HEK293 (cell line): ENCODE results near the gene VPS13D.

Experiments
- KLF1 ChIP-seq: fragments of 450-650 bp; formaldehyde crosslinking; IDR thresholded peaks from 2 replicates; pipeline ENCODE4 v1.5.1; 2016; ENCODE audit warnings: missing biosample characterization, missing genetic modification characterization
- KLF8 ChIP-seq: fragments of 450-650 bp; formaldehyde crosslinking; IDR thresholded peaks from 2 replicates; pipeline ENCODE4 v1.5.1; 2016; ENCODE audit warnings: missing biosample characterization, missing genetic modification characterization
- YY2 ChIP-seq: fragments of 450-650 bp; formaldehyde crosslinking; IDR thresholded peaks from 2 replicates; pipeline ENCODE4 v1.5.1; 2016; ENCODE audit warnings: missing biosample characterization, missing genetic modification characterization
- ZBTB20 ChIP-seq: fragments of 450-650 bp; formaldehyde crosslinking; IDR thresholded peaks from 2 replicates; pipeline ENCODE4 v1.5.1; 2016; ENCODE audit warnings: missing biosample characterization, missing genetic modification characterization
- ZBTB7A ChIP-seq: fragments of 450-650 bp; formaldehyde crosslinking; IDR thresholded peaks from 2 replicates; pipeline ENCODE4 v1.5.1; 2016; ENCODE audit warnings: low read depth, missing biosample characterization, missing genetic modification characterization
- ZBTB8A ChIP-seq: fragments of 450-650 bp; formaldehyde crosslinking; IDR thresholded peaks from 2 replicates; pipeline ENCODE4 v1.5.1; 2016; ENCODE audit warnings: missing biosample characterization, missing genetic modification characterization
- ZNF274 ChIP-seq, 2 experiments: fragments of 200-500 bp in 1 of 2; fragments of 450-650 bp in 1 of 2; sonication (Bioruptor generic) in 1 of 2; formaldehyde crosslinking in 1 of 2; IDR thresholded peaks; 2 replicates each; pipeline versions ENCODE4 v1.5.1 to v1.6.1; 2014 to 2016; ENCODE audit warnings: borderline replicate concordance in 1 of 2, inconsistent platforms in 1 of 2, low read length in 1 of 2, missing biosample characterization in 1 of 2, missing genetic modification characterization in 1 of 2
- ZNF561 ChIP-seq: fragments of 450-650 bp; IDR thresholded peaks from 2 replicates; pipeline ENCODE4 v1.5.1; 2018; ENCODE audit warnings: missing biosample characterization, missing genetic modification characterization, borderline replicate concordance
- ZNF768 ChIP-seq: fragments of 450-650 bp; formaldehyde crosslinking; IDR thresholded peaks from 2 replicates; pipeline ENCODE4 v1.5.1; 2018; ENCODE audit warnings: missing biosample characterization, mild to moderate bottlenecking, missing genetic modification characterization
- TF ChIP-seq, protein P1 (sequence below): fragments of 450-650 bp; formaldehyde crosslinking; IDR thresholded peaks from 2 replicates; pipeline ENCODE4 v1.5.1; 2016; ENCODE audit warnings: missing biosample characterization, missing genetic modification characterization
- TF ChIP-seq, protein P2 (sequence below): IDR thresholded peaks from 2 replicates; pipeline ENCODE4 v1.6.1; 2011; ENCODE audit warnings: mild to moderate bottlenecking, low read depth, low read length, borderline replicate concordance

DNA sequence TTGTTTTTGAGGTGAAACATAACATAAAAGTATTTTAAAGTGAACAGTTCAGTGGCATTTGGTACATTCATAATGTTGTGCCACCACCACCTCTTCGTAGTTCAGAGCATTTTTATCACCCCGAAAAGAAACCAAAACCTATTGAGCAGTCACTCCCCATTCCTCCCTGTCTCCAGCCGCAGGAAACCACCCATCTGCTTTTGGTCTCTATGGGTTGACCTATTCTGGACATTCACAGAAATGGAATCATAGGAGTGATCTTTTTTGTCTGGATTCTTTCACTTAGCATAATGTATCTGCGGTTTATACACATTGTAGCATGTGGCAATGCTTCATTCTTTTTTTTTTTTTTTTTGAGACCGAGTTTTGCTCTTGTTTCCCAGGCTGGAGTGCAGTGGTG is 141.2 kb downstream of the VPS13D start:
- TF ChIP-seq, protein P1, sequence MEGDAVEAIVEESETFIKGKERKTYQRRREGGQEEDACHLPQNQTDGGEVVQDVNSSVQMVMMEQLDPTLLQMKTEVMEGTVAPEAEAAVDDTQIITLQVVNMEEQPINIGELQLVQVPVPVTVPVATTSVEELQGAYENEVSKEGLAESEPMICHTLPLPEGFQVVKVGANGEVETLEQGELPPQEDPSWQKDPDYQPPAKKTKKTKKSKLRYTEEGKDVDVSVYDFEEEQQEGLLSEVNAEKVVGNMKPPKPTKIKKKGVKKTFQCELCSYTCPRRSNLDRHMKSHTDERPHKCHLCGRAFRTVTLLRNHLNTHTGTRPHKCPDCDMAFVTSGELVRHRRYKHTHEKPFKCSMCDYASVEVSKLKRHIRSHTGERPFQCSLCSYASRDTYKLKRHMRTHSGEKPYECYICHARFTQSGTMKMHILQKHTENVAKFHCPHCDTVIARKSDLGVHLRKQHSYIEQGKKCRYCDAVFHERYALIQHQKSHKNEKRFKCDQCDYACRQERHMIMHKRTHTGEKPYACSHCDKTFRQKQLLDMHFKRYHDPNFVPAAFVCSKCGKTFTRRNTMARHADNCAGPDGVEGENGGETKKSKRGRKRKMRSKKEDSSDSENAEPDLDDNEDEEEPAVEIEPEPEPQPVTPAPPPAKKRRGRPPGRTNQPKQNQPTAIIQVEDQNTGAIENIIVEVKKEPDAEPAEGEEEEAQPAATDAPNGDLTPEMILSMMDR (tag by site-specific recombination) = no peak
- no peak for TF ChIP-seq ZBTB7A
- TF ChIP-seq ZBTB20 (tag by site-specific recombination) = no peak
- TF ChIP-seq KLF1 (tag by site-specific recombination) = no peak
- no peak for TF ChIP-seq ZNF274 (IDR thresholded peaks at IDR 0.05; ENCODE audit: low read length)
- TF ChIP-seq ZNF274 (tag by site-specific recombination; IDR thresholded peaks at IDR 0.05; ENCODE audit: borderline replicate concordance) = no peak
- TF ChIP-seq, protein P2, sequence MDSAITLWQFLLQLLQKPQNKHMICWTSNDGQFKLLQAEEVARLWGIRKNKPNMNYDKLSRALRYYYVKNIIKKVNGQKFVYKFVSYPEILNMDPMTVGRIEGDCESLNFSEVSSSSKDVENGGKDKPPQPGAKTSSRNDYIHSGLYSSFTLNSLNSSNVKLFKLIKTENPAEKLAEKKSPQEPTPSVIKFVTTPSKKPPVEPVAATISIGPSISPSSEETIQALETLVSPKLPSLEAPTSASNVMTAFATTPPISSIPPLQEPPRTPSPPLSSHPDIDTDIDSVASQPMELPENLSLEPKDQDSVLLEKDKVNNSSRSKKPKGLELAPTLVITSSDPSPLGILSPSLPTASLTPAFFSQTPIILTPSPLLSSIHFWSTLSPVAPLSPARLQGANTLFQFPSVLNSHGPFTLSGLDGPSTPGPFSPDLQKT = no peak
- no peak for TF ChIP-seq YY2
- TF ChIP-seq ZNF561 = no peak
- TF ChIP-seq KLF8 (tag by site-specific recombination) = no peak
- TF ChIP-seq ZNF768 (tag by site-specific recombination) = no peak
- no peak for TF ChIP-seq ZBTB8A (tag by site-specific recombination)
